Ovary (tissue), 9 donors: ENCODE results near the gene ARHGAP23. TPM values are rescaled to one million over a fixed set of nuclear protein-coding genes. Genes with fewer than 3 reads are reported as not detected.
"Not testable (repeated sequence)": the region's sequence is repeated elsewhere in the genome, so short reads cannot be mapped to it uniquely, and the experiment has no call there.

Experiments
- DNase-seq, 5 donors: peaks; one replicate each; pipeline ENCODE4 v3.0.0-alpha.2; 2019 to 2020
- H3K27ac ChIP-seq, 2 donors: fragments of 200-600 bp; one replicate each; pipeline versions ENCODE4 v1.5.1 to v1.8.0; 2019 to 2022
- H3K27me3 ChIP-seq: fragments of 200-600 bp; one replicate; pipeline ENCODE4 v1.8.0; 2022
- H3K36me3 ChIP-seq: fragments of 200-600 bp; sonication (generic); one replicate; pipeline ENCODE4 v1.5.1; 2019
- H3K4me1 ChIP-seq: one replicate; pipeline ENCODE4 v1.8.1; 2013; ENCODE audit warnings: mild to moderate bottlenecking, moderate library complexity; ENCODE audit not compliant: insufficient read depth
- H3K4me3 ChIP-seq: fragments of 200-600 bp; sonication (generic); one replicate; pipeline ENCODE4 v1.5.1; 2017
- H3K9me3 ChIP-seq, 2 donors: fragments of 200-600 bp in 1 of 2; sonication (generic) in 1 of 2; one replicate each; pipeline versions ENCODE4 v1.5.1 to v1.8.1; 2013 to 2019; ENCODE audit warnings: mild to moderate bottlenecking in 1 of 2, moderate library complexity in 1 of 2
- EP300 ChIP-seq: sonication (generic); formaldehyde crosslinking; IDR thresholded peaks from one replicate; pipeline ENCODE4 v1.6.1; 2017; ENCODE audit warnings: antibody characterized with exemption
- POLR2A ChIP-seq: fragments of 450-650 bp; IDR thresholded peaks from one replicate; pipeline ENCODE4 v1.6.1; 2017; ENCODE audit warnings: antibody characterized with exemption, mild to moderate bottlenecking, moderate library complexity
- WGBS, 3 donors: extraction: QIAGEN DNeasy Blood & Tissue Kit in 1 of 3; methylation state at CpG; one replicate each; pipeline versions ENCODE4 v1.1.5 to v1.1.7; 2013 to 2017; 5-methylcytosine and 5-hydroxymethylcytosine counted together
- intact Hi-C, 4 donors: fragments of 100-400 bp; cut with DNase I; formaldehyde crosslinking; loops; one replicate each; pipeline versions ENCODE4 v1.11.0 to v1.15.1; 2022 to 2023
- polyA plus RNA-seq, 2 donors: library from polyadenylated mRNA; stranded (reverse); fragments of 200-250 nt in 1 of 2; fragments of 350-450 nt in 1 of 2; fragmentation: Illumina TruSeq in 1 of 2; extraction: RNeasy Lipid Tissue Mini Kit (QIAGEN cat#74804) in 1 of 2; gene quantifications; one replicate each; pipeline ENCODE4 v1.2.3, GENCODE V29; 2013 to 2014
- total RNA-seq, 7 donors: library from RNA; depleted of rRNA in 2 of 7; stranded (reverse); fragments of >200 nt in 2 of 7; fragmentation: NEBNext Ultra II Directional in 3 of 7; extraction: Animal tissue kit (Norgen Biotek cat#: 25700) in 3 of 7; gene quantifications; one replicate each; pipeline versions ENCODE4 v1.1.0 to v1.2.4, GENCODE V29; 2016 to 2023
- TF ChIP-seq, protein P1 (sequence below), 3 donors: fragments of 450-650 bp in 2 of 3; fragments of 200-600 bp in 1 of 3; IDR thresholded peaks; one replicate each; pipeline versions ENCODE4 v1.5.1 to v1.8.0; 2016 to 2022; ENCODE audit warnings: antibody characterized with exemption in 3 of 3, mild to moderate bottlenecking in 1 of 3
- donor health status: DM: no; HTN: no; CAD: no; lungs with moderate emphysema.
- donor health status: DM: no; HTN: no; CAD: no.
- donor health status: Bipolar disorder and iron deficiency.
- donor health status: DM: yes; HTN: yes; CAD: no.
- donor health status: DM: no; HTN: no; CAD: no.
- donor health status: DM: yes; HTN: yes; CAD: no.

Gene ARHGAP23
- total and polyA plus RNA-seq, 9 donors, result 13.7 to 76.4 (median 45.3) TPM

DNA sequence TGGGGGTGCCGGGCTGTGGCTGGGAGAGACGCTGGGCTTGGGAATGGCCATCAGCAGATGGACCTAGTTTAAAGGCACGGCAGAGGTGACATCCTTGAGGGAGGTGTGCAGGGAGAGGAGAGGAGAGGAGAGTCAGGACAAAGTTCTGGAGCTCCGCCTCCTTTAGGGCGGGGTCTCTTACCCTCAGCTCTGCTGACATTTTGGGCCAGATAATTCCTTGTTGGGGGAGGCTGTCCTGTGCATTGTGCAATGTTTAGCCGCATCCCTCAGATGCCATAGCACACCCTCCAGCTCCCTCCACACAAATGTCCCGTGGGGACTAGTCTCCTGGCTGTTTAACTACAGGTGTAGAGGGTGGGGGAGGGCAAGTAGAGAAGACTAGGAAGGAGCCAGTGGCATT, 48.3 kb downstream of the ARHGAP23 start:
- intact Hi-C loops, result loop anchor here in 1 of 4 donors (5.0 to 10.0 kb wide), 2 partner anchors 34 to 52 kb away; partner anchors contain the start of gene ARHGAP23

DNA sequence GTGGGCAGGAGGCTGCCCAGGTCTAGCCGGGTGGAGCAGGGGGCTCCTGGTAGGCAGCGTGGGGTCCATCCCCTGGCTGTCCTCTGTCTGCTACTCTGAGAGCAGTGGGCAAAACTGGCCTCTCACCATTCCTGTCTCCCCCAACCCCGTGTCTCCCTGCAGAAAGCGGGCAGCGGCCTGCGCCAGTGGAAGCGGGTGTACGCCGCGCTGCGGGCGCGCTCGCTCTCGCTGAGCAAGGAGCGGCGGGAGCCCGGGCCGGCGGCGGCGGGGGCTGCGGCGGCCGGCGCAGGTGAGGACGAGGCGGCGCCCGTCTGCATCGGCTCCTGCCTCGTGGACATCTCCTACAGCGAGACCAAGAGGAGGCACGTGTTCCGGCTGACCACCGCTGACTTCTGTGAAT, 49.2 kb downstream of the ARHGAP23 start:
- not testable (repeated sequence) for H3K36me3 ChIP-seq, H3K27ac ChIP-seq, H3K4me3 ChIP-seq, H3K9me3 ChIP-seq, DNase-seq, H3K27me3 ChIP-seq, H3K4me1 ChIP-seq
- intact Hi-C loops, result loop anchor here in 1 of 4 donors (5.0 to 10.0 kb wide), 2 partner anchors 35 to 53 kb away; partner anchors contain the start of gene ARHGAP23
- WGBS, 3 donors, result 94 to 97% (median 97%) methylated on average over 16 to 35 of the region's 36 CpGs

More for the DNA sequence above, 48.3 kb downstream of the ARHGAP23 start:
- Histone ChIP-seq H3K36me3 (no peaks in the 10 kb centered on the region), H3K4me3 (no peak overlapping the region), H3K27me3 (no peaks in the 10 kb centered on the region), H3K9me3 (no peaks in the 10 kb centered on the region), H3K27ac (no peak overlapping the region), H3K4me1 (no peaks in the 10 kb centered on the region)
- DNase-seq, result no peak
- TF ChIP-seq, protein P1, sequence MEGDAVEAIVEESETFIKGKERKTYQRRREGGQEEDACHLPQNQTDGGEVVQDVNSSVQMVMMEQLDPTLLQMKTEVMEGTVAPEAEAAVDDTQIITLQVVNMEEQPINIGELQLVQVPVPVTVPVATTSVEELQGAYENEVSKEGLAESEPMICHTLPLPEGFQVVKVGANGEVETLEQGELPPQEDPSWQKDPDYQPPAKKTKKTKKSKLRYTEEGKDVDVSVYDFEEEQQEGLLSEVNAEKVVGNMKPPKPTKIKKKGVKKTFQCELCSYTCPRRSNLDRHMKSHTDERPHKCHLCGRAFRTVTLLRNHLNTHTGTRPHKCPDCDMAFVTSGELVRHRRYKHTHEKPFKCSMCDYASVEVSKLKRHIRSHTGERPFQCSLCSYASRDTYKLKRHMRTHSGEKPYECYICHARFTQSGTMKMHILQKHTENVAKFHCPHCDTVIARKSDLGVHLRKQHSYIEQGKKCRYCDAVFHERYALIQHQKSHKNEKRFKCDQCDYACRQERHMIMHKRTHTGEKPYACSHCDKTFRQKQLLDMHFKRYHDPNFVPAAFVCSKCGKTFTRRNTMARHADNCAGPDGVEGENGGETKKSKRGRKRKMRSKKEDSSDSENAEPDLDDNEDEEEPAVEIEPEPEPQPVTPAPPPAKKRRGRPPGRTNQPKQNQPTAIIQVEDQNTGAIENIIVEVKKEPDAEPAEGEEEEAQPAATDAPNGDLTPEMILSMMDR (IDR thresholded peaks at IDR 0.05), result no peak
- TF ChIP-seq EP300 (no peak), POLR2A (no peak)
- WGBS, 3 donors, result 61 to 80% (median 73%) methylated on average over 7 of the region's 7 CpGs

DNA sequence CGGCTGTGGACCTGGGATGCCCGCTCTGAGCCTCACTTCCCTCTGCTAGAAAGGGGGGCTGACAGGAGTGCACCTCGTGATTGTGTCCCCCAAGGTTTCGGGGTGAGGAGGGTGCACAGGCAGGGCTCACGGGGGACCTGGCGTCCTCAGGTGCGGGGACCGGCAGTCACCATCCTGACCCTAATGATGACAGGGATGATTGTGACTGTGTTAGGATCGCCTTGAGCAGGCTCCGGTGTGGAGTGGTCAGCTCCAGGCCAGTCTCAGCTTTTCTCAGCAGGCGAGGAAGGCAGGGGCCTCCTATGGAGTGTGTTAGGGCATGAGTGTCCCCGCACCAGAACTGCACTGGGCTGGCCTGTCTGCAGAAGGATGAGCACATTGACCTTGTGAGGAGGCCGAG, 49.7 kb downstream of the ARHGAP23 start:
- H3K27me3 ChIP-seq, H3K9me3 ChIP-seq, H3K36me3 ChIP-seq, DNase-seq, H3K4me1 ChIP-seq, H3K4me3 ChIP-seq, H3K27ac ChIP-seq: not testable (repeated sequence)
- intact Hi-C loops, result loop anchor here in 1 of 4 donors (5.0 to 10.0 kb wide), 2 partner anchors 36 to 53 kb away; partner anchors contain the start of gene ARHGAP23
- WGBS, 3 donors, result 87 to 90% (median 90%) methylated on average over 13 of the region's 13 CpGs

DNA sequence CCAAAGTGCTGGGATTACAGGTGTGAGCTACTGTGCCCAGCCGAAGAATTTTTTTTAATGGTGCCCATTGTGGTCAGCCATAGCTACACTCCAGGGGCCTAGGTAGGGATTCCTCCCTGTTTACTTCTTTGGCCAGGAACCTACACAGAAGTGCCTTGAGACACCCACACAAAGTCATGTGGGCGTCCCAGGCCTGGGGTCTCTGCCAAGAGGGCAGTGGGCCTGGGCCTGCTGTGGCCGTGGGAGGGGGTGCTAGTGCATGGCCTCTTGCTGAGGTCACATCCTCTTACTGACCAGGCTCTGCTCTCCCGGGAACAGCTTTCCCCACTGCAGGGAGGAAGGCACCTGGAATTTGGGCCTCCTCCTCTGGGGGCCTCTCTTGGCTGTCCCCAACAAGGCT, 50.4 kb downstream of the ARHGAP23 start:
- H3K36me3 ChIP-seq, H3K4me1 ChIP-seq, H3K27me3 ChIP-seq, H3K4me3 ChIP-seq, H3K27ac ChIP-seq, DNase-seq, H3K9me3 ChIP-seq: not testable (repeated sequence)
- WGBS, 3 donors, result 63 to 73% (median 64%) methylated on average over 4 of the region's 4 CpGs
- intact Hi-C loops, result loop anchor here in 1 of 4 donors (5.0 to 10.0 kb wide), 2 partner anchors 36 to 54 kb away; partner anchors contain the start of gene ARHGAP23

DNA sequence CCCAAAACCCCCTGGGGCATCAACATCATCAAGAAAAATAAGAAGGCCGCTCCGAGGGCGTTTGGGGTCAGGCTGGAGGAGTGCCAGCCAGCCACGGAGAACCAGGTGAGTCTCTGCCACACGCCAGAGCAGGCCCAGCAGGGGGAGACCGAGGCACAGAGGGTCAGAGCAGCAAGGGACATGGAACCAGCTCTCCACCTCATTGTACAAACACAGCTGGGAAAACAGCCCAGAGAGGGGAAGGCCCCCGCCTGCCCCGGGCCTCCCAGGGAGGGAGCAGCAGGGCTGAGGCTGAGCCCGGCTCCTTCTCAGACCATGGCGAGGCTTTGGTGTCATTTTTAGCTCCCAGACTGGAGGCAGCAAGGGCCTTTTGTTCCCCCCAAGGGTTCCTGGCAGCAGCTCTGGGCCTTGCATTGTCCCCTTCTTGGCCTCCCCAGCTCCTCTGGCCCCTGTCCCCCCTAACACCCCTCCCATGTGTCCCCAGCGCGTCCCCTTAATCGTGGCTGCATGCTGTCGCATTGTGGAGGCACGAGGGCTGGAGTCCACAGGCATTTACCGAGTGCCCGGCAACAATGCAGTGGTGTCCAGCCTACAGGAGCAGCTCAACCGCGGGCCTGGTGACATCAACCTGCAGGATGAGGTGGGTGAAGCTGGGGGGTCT, 53.9 kb downstream of the ARHGAP23 start:
- not testable (repeated sequence) for H3K27ac ChIP-seq
- intact Hi-C loops, result loop anchor here in 3 of 4 donors (5.0 to 10.0 kb wide), 3 partner anchors 55 to 137 kb away; partner anchors contain the start of genes ARHGAP23 (in 3 of the 3) and GPR179 (in 1 of the 3)

DNA sequence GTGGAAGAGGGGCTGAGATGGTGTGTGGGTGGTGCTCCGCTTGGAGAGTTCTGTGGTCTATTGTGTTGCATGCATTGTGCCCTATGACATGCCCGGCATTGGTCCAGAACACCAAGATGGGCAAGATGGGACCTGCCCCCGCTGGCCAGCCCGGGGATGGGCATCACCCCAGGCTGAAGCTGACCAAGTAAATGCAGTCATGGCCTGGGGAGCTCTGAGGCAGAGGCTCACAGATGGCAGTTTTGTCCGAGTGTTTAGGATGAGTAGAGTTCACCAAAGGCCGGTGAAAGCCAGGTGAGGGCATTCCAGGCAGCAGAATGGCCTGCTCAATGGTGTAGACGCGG, 54.4 kb downstream of the ARHGAP23 start:
- 83 to 89% (median 85%) methylated on average over 5 to 8 of the region's 8 CpGs for WGBS, 3 donors
- intact Hi-C loops, result loop anchor here in 3 of 4 donors (5.0 to 10.0 kb wide), 3 partner anchors 55 to 138 kb away; partner anchors contain the start of genes ARHGAP23 (in 3 of the 3) and GPR179 (in 1 of the 3)

More for the DNA sequence above, 53.9 kb downstream of the ARHGAP23 start:
- WGBS, 3 donors, result 60 to 79% (median 73%) methylated on average over 10 to 19 of the region's 19 CpGs
- not testable (repeated sequence) for H3K36me3 ChIP-seq, H3K27me3 ChIP-seq, H3K4me1 ChIP-seq, DNase-seq, H3K9me3 ChIP-seq, H3K4me3 ChIP-seq

More for the DNA sequence above, 54.4 kb downstream of the ARHGAP23 start:
- H3K27ac ChIP-seq, H3K4me1 ChIP-seq, DNase-seq, H3K9me3 ChIP-seq, H3K27me3 ChIP-seq, H3K4me3 ChIP-seq, H3K36me3 ChIP-seq: not testable (repeated sequence)
